Renal cortex interstitium (tissue), 11 donors: ENCODE results near the gene PLA2G6. TPM values are rescaled to one million over a fixed set of nuclear protein-coding genes. Genes with fewer than 3 reads are reported as not detected.

Source experiments
- DNase-seq, 11 donors: peaks; one replicate each; pipeline ENCODE4 v3.0.0-alpha.2; 2013; ENCODE audit warnings: low read depth in 9 of 11, low spot score in 4 of 11; ENCODE audit errors: extremely low read depth in 1 of 11
- polyA plus RNA-seq, 3 donors: library from polyadenylated mRNA; unstranded; fragments of 120-200 nt; gene quantifications; one replicate each; pipeline ENCODE4 v1.2.1, GENCODE V29; 2013; ENCODE audit not compliant: insufficient read length in 3 of 3

The PLA2G6 gene
- polyA plus RNA-seq, 3 donors = 41.5 to 81.8 (median 44.7) TPM

- DNase-seq = no peak
Observed at GRCh38 chr22:38141217-38141973, 40.2 kb downstream of the PLA2G6 start.

DNA sequence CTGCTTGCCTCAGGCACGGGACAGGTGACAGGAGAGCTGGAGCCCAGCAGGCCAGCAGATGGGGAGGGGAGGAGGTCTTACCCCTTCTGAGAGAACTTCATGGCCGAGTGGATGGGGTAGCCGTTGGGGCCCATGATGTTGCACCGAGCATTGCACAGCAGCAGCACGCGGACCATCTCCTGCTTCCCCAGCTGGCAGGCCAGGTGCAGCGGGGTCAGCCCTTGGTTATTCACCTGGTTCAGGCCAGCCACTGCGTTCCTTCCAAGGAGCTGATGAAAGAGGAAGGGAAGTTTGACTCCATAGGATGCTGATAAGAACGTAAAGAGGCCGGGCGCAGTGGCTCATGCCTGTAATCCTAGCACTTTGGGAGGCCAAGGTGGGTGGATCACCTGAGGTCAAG, 41.7 kb downstream of the PLA2G6 start:
- no peak for DNase-seq

DNA sequence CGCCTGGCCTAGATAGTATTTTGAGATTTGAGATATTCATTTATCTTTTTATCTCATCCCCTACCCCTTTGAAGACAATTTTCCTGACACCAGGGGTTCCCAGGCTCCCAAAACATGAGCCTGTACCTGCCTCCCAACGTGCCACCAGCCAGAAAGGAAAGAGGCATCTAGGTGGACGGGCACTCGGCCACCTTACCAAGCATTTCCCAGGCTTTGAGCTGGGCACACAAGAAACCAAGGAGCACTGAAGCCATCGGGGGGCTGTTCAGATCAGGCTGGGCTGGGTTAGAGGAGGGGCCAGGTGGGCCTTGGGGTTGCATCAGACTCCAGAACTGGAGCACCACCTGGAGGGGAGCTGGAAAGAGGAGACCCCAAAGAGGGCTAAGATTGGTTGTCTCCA, 42.7 kb downstream of the PLA2G6 start:
- no peak for DNase-seq

DNA sequence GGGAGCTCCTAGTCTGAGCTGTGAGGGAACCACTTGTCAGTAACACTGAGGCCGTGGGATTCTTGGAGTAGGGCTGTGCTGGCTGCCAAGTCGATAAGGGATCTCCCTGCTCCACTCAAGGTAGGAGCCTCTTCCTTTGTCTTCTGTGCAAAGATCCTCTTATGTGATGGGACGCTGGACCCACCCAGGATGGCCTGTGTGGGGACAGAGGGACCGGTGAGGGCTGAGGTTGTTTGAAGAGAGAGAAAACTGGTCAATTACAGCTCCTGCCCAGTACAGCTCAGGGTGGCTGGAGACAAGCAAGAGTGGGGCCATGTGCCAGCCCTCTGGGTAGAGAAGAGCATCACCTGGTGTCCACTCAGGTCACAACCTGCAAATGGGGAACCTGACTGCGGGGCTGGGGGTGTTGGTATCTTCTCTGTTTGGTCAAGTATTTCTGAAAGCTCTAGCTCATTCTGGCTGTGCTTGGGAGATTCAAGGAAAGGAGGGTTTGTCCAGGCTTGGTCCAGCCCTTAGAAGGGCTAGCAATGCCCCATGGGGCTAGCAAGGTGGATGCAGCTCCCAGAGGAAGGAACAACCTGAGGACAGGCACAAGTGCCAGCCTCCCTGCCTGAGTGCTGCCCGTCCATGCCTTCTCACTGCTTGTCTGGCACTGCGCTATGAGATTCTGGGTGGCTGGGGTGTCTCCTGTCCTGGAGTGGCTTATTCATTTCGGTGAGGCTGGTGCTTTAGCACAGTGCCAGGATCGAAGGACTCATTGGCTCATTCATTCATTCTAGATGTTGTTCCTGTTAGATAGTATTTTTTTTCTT, 43.5 kb downstream of the PLA2G6 start:
- no peak for DNase-seq

GRCh38 chr22:38136607-38137006, 45.0 kb downstream of the PLA2G6 start:
- DNase-seq = no peak

DNA sequence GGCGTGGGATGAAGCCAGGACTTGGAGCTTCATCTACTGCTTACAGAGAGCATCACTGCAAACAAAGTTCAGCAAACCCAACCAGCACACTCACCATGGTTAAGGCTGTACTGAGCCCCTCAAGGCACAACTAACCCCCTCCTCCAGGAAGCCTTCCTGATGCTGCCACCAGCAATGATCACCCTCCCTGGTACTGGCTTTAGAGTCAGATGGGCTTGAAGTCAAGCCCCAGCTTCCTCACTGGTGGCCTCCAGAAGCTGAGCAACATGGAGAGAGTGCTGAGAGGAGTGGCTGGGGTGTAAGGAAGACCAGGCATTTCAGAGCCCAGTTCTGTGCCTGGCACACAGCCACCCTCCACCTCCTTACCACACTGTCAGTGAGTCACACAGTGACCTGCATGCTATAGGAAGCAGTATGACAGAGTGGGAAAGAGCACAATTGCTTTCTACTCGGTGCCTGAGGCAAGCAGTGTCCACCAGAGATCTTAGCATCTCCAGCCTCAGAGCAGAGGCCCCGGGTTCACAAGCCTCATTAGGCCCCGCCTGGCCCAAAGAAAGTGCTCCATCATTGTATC, 46.4 kb downstream of the PLA2G6 start:
- no peak for DNase-seq

DNA sequence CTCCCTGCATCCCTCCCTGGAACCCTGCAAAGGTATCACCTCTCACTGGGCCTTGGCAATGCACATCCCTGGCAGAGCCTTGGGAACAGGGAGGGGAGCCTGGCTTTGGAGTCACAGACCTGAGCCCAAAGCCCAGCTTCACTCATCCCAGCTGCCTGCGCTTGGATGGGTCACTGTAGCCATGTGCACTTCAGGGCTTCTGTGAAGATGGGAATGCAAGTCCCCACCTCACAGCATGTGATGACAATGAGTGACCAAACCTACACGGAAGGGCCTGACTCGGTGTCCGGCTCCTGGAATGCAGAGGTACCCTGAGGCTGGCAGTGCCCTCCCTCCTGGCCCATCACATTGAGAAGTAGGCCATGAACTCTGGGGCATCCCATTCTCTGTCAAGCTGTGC, 48.3 kb downstream of the PLA2G6 start:
- no peak for DNase-seq

DNA sequence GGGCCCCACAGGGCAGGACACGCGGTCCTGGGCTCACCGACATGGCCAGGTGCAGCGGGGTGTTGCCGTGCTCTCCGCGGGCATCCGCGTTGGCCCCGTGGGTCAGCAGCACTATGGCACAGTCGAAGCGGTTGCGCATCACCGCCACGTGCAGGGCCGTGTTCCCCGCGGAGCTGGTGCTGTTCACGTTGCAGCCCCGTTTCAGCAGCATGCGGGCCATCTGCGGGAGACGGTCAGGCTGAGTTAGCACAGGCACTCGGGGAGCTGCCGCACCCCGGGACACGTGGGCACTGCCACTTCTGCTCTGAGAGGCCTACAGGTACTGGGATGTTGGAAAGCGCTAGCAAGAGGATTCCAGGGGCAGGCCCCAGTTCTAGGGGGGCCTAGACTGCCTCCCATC, 48.8 kb downstream of the PLA2G6 start:
- DNase-seq = no peak

DNA sequence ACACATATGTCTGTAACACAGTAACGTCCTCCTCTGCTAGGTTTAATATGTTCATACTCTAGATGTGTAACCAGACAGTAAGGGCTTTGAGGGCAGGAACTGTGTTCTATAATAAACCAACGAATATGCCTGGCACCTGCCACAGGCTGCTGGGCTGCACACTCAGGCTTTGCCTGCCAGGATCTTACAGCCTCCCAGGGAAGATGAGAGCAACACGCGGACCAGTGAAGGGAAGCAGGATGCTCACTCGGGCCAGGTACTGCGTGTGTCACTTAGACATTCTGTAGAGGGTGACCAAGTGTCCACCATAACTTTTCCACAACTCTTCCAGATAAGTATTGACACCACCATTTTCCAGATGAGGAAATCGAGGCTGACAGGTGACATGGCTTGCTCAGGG, 49.5 kb downstream of the PLA2G6 start:
- no peak for DNase-seq

DNA sequence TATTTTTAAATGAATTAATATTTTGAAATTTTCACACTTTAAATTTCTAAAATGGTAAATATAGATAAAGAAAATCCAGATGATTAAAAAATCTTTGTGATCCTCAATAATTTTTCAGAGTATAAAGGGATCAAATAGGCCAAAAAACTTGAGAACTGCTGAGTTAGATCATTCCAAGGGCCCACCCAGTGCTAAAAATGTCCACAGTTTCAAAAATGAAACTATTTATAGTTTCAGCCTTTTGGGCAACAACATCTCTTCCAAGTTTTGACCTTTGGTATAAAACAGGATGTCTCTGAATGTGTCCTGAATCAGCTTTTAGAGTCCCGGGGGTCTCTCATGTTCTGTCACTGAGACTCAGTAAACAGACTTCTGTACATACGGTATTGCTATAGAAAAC, 50.2 kb downstream of the PLA2G6 start:
- no peak for DNase-seq

- DNase-seq = no peak
Observed at GRCh38 chr22:38129856-38130255, 51.8 kb downstream of the PLA2G6 start.

DNA sequence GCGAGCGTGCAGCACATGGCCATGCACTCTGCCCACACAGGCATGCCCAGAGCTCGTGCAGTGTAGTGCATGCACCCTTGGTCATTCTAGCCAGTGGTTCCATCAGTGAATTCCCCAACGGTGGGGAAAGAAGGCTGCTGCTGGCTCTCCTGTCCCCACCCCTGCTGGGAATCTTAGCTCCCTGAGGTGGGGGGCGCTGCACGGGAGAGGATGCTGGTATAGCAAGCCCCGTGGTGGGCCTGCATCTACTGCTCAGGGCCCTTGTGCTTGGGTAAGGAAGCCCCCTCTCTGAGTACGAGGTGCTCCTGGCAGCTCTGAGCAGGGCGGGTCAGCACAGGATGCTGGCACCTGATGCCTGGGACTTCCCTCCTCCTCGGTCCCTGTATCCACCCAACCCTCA, 52.6 kb downstream of the PLA2G6 start:
- no peak for DNase-seq

- no peak for DNase-seq
Observed at GRCh38 chr22:38127869-38128268, 53.8 kb downstream of the PLA2G6 start.

DNA sequence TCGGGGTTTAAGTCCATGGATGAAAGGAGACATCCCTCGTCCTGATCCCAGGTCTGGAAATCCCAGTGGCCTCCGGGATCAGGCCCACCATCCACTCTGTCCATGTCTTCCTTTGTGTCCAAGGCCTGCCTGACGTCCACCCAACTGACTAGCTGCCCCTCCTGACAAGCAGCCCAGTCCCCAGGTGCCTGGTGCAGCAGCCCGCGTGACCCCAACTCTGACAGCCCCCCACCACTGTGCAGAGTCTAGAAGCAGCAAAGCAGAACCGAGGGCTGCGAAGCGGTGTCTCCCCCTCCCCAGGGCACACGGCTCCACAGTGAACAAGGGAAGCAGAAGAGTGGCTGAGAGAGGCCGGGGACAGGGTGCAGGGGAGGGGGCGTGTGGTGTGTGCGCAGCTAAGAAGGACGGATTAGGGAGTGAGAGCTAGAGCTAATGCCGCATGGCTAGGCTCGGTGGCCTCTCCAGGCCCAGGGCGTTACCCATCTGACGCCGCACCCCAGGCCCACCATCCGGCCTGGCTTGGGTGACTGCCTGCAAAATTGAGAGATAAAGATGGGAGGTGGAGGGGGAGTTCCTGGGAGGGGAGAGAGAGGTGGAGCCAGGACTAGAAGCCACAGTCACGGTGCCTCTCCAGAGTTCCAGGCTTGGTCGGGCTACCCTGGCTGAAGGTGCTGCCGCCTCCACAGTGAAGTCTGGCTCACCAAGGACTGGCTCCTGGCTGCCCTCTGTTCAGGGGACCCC, 54.5 kb downstream of the PLA2G6 start:
- DNase-seq = no peak

DNA sequence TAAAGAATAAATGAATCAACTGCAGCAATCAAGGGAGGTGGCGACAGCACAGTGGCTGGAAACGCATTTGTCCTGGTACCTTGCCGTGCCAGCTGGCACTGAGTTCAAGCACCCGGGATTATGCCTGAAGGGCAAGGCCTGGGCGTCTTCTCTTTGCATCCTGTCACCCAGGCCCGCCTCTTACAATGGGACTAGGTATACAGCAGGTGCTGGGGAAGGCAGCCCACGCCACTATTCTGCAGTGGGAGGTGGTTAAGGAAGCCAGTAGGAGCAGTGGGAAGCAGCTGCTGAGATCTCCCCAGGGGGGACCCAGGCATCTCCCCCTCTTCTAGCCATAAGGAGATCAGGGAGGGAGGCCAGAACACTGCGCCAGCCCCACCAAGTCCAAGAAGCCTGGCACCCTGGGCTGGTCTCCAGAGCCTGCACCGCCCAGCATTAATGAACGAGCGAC, 55.9 kb downstream of the PLA2G6 start:
- DNase-seq = no peak

DNA sequence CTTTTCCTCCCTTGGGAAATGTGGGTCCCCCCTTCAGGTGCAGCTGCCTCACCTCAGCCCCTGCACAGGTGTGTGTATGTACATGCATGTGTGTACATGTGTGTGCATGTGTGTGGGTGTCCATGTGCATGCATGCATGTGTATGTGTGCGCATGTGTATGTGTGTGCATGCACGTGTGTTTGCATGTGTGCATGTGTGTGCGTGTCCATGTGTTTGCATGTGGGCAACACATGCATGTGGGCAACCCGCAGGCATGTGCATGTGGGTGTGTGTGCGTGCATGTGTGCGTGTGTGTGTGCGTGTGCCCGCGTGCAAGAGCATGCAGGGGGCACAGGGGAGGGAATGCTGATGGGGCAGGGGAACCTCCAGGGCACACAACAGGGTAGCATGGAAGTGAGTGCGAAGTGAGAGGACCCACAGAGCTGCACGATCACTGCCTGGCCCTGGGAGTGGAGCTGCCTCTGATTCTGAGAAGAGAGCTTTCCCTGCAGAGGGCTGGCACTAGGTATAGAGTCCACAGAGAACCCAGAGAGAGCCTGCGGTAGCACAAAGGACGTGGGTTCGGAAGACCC, 56.5 kb downstream of the PLA2G6 start:
- DNase-seq = no peak

GRCh38 chr22:38124236-38124974, 57.2 kb downstream of the PLA2G6 start:
- DNase-seq = no peak

GRCh38 chr22:38122616-38123015, 59.0 kb downstream of the PLA2G6 start:
- no peak for DNase-seq
